ENCODE results near the gene TNFRSF14. TPM values are rescaled to one million over a fixed set of nuclear protein-coding genes. Genes with fewer than 3 reads are reported as not detected.
A peak's percentile ranks its signal among the peaks of the same experiment; 100 is the strongest.

The TNFRSF14 gene
- total and polyA plus RNA-seq, 2 of the 13 experiments (the other 11 are each of a cell fraction or from before 2014, with no cell fraction given), result 11.9 to 49.9 TPM

GRCh38 chr1:2586154-2587070 is 30.2 kb downstream of the TNFRSF14 start, which contains the start of gene PRXL2B (continued):
- TF ChIP-seq ZNF569 (CRISPR knock-in tag; IDR thresholded peaks at IDR 0.05; ENCODE audit: borderline replicate concordance) (no peak), HMG20B (CRISPR knock-in tag; conservative IDR thresholded peaks at IDR 0.05) (no peak), KLF13 (CRISPR knock-in tag; IDR thresholded peaks at IDR 0.05) (no peak), KDM3A (CRISPR knock-in tag; IDR thresholded peaks at IDR 0.05; ENCODE audit: low read depth) (no peak), STAT5B (CRISPR knock-in tag; IDR thresholded peaks at IDR 0.05) (no peak), ZNF674 (CRISPR knock-in tag; IDR thresholded peaks at IDR 0.05; ENCODE audit: low read depth) (no peak), MBD4 (IDR thresholded peaks at IDR 0.05; ENCODE audit: borderline replicate concordance, low read length) (no peak), TERF1 (CRISPR knock-in tag; IDR thresholded peaks at IDR 0.05) (0 out of 2 replicates have a peak, but pooled peaks have one; percentile 42), ZNF781 (CRISPR knock-in tag; IDR thresholded peaks at IDR 0.05; ENCODE audit: borderline replicate concordance, not compliant biosample characterization) (no peak), ZNF891 (CRISPR knock-in tag; IDR thresholded peaks at IDR 0.05) (no peak), HNRNPH1 (optimal IDR thresholded peaks at IDR 0.05; ENCODE audit: low read depth, low read length) (no peak), TBP (CRISPR knock-in tag; IDR thresholded peaks at IDR 0.05) (no peak), NFE2 (CRISPR knock-in tag; IDR thresholded peaks at IDR 0.05) (no peak), ADNP (CRISPR knock-in tag; IDR thresholded peaks at IDR 0.05) (no peak), THYN1 (CRISPR knock-in tag; IDR thresholded peaks at IDR 0.05; ENCODE audit: borderline replicate concordance, low read depth) (no peak), ZNF503 (CRISPR knock-in tag; IDR thresholded peaks at IDR 0.05) (no peak), ZBTB38 (CRISPR knock-in tag; IDR thresholded peaks at IDR 0.05) (no peak), CENPX (CRISPR knock-in tag; IDR thresholded peaks at IDR 0.05) (no peak), ZNF737 (CRISPR knock-in tag; IDR thresholded peaks at IDR 0.05; ENCODE audit: borderline replicate concordance) (no peak)
- TF ChIP-seq, protein P1, sequence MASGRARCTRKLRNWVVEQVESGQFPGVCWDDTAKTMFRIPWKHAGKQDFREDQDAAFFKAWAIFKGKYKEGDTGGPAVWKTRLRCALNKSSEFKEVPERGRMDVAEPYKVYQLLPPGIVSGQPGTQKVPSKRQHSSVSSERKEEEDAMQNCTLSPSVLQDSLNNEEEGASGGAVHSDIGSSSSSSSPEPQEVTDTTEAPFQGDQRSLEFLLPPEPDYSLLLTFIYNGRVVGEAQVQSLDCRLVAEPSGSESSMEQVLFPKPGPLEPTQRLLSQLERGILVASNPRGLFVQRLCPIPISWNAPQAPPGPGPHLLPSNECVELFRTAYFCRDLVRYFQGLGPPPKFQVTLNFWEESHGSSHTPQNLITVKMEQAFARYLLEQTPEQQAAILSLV (CRISPR knock-in tag; IDR thresholded peaks at IDR 0.05; ENCODE audit: borderline replicate concordance), result peak; percentile 8; the same call in 1 of the 2 replicates
- TF ChIP-seq, protein P2, sequence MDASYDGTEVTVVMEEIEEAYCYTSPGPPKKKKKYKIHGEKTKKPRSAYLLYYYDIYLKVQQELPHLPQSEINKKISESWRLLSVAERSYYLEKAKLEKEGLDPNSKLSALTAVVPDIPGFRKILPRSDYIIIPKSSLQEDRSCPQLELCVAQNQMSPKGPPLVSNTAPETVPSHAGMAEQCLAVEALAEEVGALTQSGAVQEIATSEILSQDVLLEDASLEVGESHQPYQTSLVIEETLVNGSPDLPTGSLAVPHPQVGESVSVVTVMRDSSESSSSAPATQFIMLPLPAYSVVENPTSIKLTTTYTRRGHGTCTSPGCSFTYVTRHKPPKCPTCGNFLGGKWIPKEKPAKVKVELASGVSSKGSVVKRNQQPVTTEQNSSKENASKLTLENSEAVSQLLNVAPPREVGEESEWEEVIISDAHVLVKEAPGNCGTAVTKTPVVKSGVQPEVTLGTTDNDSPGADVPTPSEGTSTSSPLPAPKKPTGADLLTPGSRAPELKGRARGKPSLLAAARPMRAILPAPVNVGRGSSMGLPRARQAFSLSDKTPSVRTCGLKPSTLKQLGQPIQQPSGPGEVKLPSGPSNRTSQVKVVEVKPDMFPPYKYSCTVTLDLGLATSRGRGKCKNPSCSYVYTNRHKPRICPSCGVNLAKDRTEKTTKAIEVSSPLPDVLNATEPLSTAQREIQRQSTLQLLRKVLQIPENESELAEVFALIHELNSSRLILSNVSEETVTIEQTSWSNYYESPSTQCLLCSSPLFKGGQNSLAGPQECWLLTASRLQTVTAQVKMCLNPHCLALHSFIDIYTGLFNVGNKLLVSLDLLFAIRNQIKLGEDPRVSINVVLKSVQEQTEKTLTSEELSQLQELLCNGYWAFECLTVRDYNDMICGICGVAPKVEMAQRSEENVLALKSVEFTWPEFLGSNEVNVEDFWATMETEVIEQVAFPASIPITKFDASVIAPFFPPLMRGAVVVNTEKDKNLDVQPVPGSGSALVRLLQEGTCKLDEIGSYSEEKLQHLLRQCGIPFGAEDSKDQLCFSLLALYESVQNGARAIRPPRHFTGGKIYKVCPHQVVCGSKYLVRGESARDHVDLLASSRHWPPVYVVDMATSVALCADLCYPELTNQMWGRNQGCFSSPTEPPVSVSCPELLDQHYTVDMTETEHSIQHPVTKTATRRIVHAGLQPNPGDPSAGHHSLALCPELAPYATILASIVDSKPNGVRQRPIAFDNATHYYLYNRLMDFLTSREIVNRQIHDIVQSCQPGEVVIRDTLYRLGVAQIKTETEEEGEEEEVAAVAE (CRISPR knock-in tag; IDR thresholded peaks at IDR 0.05; ENCODE audit: borderline replicate concordance), result no peak

Data from HepG2 (cell line).